ENCODE results near the gene ZRANB3. TPM values are rescaled to one million over a fixed set of nuclear protein-coding genes. Genes with fewer than 3 reads are reported as not detected.

ZRANB3 gene
- total and polyA plus RNA-seq, 10 of the 15 experiments (the other 5 are each of a cell fraction or from before 2014, with no cell fraction given): 5.6 to 11.4 (median 9.9) TPM

GRCh38 chr2:135281379-135281778 lies 249.6 kb downstream of the ZRANB3 start:
- WGBS (ENCODE audit: insufficient coverage, insufficient replicate concordance, low lambda C conversion rate, missing lambda C conversion rate): 100% methylated on average over 1 of the region's 1 CpG
- Histone ChIP-seq H3K27me3 (replicated peaks in 1 of 2; ENCODE audit: control insufficient read depth in 2 of 2, insufficient read depth in 2 of 2, low read length in 1 of 2) (no peaks in the 10 kb centered on the region), H3K9ac (ENCODE audit: control insufficient read depth, insufficient read depth, low read length) (no peak overlapping the region), H3K4me2 (ENCODE audit: control insufficient read depth, insufficient read depth) (no peak overlapping the region), H3K9me3 (replicated peaks; ENCODE audit: control insufficient read depth, insufficient read depth, low read length) (no peaks in the 10 kb centered on the region), H4K20me1 (ENCODE audit: control insufficient read depth, insufficient read depth) (no peaks in the 10 kb centered on the region), H3K79me2 (ENCODE audit: control insufficient read depth, insufficient read depth, low read length) (no peaks in the 10 kb centered on the region), H3K4me1 (ENCODE audit: control insufficient read depth, insufficient read depth, low read length) (no peaks in the 10 kb centered on the region), H2AFZ (ENCODE audit: control insufficient read depth, low read depth, low read length) (no peak overlapping the region), H3K36me3 (ENCODE audit: control insufficient read depth in 2 of 2, insufficient read depth in 2 of 2, low read length in 1 of 2) (no peaks in the 10 kb centered on the region), H3K4me3 (no peak overlapping the region), H3K27ac (ENCODE audit: control insufficient read depth, insufficient read depth) (no peak overlapping the region)
- FAIRE-seq: no peak
- SMC1A ChIA-PET (ENCODE audit: uncharacterized antibody, unreplicated experiment): interaction anchor here (0.8 to 1.4 kb wide), 4 partner anchors 17 to 192 kb away, joined by 3 to 4 read pairs (median 4); no protein-coding TSS in a partner anchor
- CTCF ChIA-PET: no interaction called here
- TF ChIP-seq BMI1 (IDR thresholded peaks at IDR 0.05; ENCODE audit: borderline replicate concordance): no peak
- no peak for TF ChIP-seq SREBF1 (IDR thresholded peaks at IDR 0.05; ENCODE audit: low read length)
- no peak for TF ChIP-seq CHD1 (IDR thresholded peaks at IDR 0.05; ENCODE audit: low read depth, low read length)
- TF ChIP-seq NBN (IDR thresholded peaks at IDR 0.05): no peak
- TF ChIP-seq RFX5 (IDR thresholded peaks at IDR 0.05; ENCODE audit: low read depth, low read length): no peak
- no peak for TF ChIP-seq PRDM15 (CRISPR knock-in tag; IDR thresholded peaks at IDR 0.05)
- no peak for TF ChIP-seq RELB (IDR thresholded peaks at IDR 0.05; ENCODE audit: low read depth)
- TF ChIP-seq E2F4 (IDR thresholded peaks at IDR 0.05; ENCODE audit: low read depth, low read length): no peak
- POLR2A ChIA-PET: no interaction called here
- BruUV-seq (replicated peaks): no TSS peak
- ATAC-seq: no peak
- intact Hi-C loops (cut with micrococcal nuclease; ENCODE audit: unreplicated experiment): no loop called here
- RAD21 ChIA-PET (ENCODE audit: unreplicated experiment): no interaction called here
- in situ Hi-C loops (cut with MboI): no loop called here
- DNase-seq (ENCODE audit: low read depth, low spot score): no peak

Measured in GM12878 (cell line).